HL-60 (cell line): ENCODE measurements around the gene SLC44A3.

Experiments
- DNase-seq, 2 experiments: peaks; one replicate each; pipeline ENCODE4 v3.0.0-alpha.2; 2010 to 2020; ENCODE audit warnings: low read depth in 1 of 2, low spot score in 1 of 2
- H3K27ac ChIP-seq: fragments of 250-450 bp; sonication (Bioruptor Pico); replicated peaks from 2 replicates; pipeline ENCODE4 v1.5.1; 2020; ENCODE audit warnings: mild to moderate bottlenecking, moderate library complexity
- H3K27me3 ChIP-seq: fragments of 250-450 bp; sonication (Bioruptor Pico); 2 replicates; pipeline ENCODE4 v1.5.1; 2021; ENCODE audit warnings: mild to moderate bottlenecking, moderate library complexity; ENCODE audit not compliant: insufficient read depth, poor library complexity, severe bottlenecking
- H3K4me3 ChIP-seq: replicated peaks from 2 replicates; pipeline ENCODE4 v1.5.1; 2011; ENCODE audit warnings: mild to moderate bottlenecking, control low read depth, low read length; ENCODE audit not compliant: insufficient read depth
- CTCF ChIP-seq: IDR thresholded peaks from one replicate; pipeline ENCODE4 v1.5.1; 2011; ENCODE audit warnings: low read length, control low read depth, inconsistent platforms; ENCODE audit not compliant: insufficient read depth
- GABPA ChIP-seq: IDR thresholded peaks from 2 replicates; pipeline ENCODE4 v1.6.1; 2012; ENCODE audit warnings: low read depth
- POLR2AphosphoS5 ChIP-seq: IDR thresholded peaks from 2 replicates; pipeline ENCODE4 v1.6.1; 2012; ENCODE audit warnings: low read depth
- SPI1 ChIP-seq: IDR thresholded peaks from 2 replicates; pipeline ENCODE4 v1.6.1; 2012; ENCODE audit warnings: low read depth, mild to moderate bottlenecking, borderline replicate concordance
- TF ChIP-seq, protein P1 (sequence below): IDR thresholded peaks from 2 replicates; pipeline ENCODE4 v1.6.1; 2012; ENCODE audit warnings: low read depth; ENCODE audit not compliant: insufficient replicate concordance

Gene SLC44A3

GRCh38 chr1:94827434-94827833, 7.3 kb downstream of the SLC44A3 start:
- H3K4me3 ChIP-seq = no peak overlapping the region

DNA sequence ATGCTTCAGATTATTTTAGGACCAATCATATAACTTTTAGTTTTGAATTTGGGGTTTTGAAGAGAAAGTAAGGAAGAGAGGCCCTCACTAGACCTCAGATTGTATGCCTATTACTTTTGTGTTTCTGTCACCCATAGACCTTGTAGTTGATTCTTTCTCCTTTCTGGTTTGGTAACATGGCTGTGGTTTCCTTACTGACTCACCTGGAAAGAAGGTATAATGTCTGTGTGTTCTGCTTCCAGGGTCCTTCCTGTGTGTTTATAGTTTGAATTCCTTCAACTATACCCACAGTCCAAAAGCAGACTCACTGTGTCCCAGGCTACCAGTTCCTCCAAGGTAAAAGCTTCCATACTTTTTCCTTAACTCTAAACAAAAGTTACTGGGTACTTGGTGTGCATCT, 8.1 kb downstream of the SLC44A3 start:
- H3K4me3 ChIP-seq = no peak overlapping the region
- no peak for TF ChIP-seq GABPA
- TF ChIP-seq, protein P1, sequence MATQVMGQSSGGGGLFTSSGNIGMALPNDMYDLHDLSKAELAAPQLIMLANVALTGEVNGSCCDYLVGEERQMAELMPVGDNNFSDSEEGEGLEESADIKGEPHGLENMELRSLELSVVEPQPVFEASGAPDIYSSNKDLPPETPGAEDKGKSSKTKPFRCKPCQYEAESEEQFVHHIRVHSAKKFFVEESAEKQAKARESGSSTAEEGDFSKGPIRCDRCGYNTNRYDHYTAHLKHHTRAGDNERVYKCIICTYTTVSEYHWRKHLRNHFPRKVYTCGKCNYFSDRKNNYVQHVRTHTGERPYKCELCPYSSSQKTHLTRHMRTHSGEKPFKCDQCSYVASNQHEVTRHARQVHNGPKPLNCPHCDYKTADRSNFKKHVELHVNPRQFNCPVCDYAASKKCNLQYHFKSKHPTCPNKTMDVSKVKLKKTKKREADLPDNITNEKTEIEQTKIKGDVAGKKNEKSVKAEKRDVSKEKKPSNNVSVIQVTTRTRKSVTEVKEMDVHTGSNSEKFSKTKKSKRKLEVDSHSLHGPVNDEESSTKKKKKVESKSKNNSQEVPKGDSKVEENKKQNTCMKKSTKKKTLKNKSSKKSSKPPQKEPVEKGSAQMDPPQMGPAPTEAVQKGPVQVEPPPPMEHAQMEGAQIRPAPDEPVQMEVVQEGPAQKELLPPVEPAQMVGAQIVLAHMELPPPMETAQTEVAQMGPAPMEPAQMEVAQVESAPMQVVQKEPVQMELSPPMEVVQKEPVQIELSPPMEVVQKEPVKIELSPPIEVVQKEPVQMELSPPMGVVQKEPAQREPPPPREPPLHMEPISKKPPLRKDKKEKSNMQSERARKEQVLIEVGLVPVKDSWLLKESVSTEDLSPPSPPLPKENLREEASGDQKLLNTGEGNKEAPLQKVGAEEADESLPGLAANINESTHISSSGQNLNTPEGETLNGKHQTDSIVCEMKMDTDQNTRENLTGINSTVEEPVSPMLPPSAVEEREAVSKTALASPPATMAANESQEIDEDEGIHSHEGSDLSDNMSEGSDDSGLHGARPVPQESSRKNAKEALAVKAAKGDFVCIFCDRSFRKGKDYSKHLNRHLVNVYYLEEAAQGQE = no peak
- no peak for TF ChIP-seq CTCF
- TF ChIP-seq POLR2AphosphoS5 = no peak
- TF ChIP-seq SPI1 = no peak
- DNase-seq = no peak
- no peak overlapping the region for H3K27ac ChIP-seq
- peaks cover 4% of the 10 kb centered on the region for H3K27me3 ChIP-seq

More at GRCh38 chr1:94827434-94827833, 7.3 kb downstream of the SLC44A3 start:
- TF ChIP-seq CTCF (no peak), SPI1 (no peak), GABPA (no peak), POLR2AphosphoS5 (no peak)
- TF ChIP-seq, protein P1 = no peak
- DNase-seq = no peak
- Histone ChIP-seq H3K27ac (no peak overlapping the region), H3K27me3 (peaks cover 4% of the 10 kb centered on the region)

GRCh38 chr1:94831641-94832040, 11.5 kb downstream of the SLC44A3 start:
- TF ChIP-seq GABPA (no peak), POLR2AphosphoS5 (peak; percentile 87), SPI1 (peak; percentile 99), CTCF (no peak)
- TF ChIP-seq, protein P1 = no peak
- H3K27me3 ChIP-seq = peaks cover 4% of the 10 kb centered on the region
- no peak overlapping the region for H3K4me3 ChIP-seq
- peak in 1 of 2 experiments; percentile 87 for DNase-seq
- no peak overlapping the region for H3K27ac ChIP-seq
